ENCODE measurements around the gene GZMA. TPM values are rescaled to one million over a fixed set of nuclear protein-coding genes. Genes with fewer than 3 reads are reported as not detected.
"Not testable (repeated sequence)": the region's sequence is repeated elsewhere in the genome, so short reads cannot be mapped to it uniquely, and the experiment has no call there.

The GZMA gene
- 10 to 100 TPM in 1 of 2 donors, 1 to 10 TPM in 1; 3.9 to 17.6 TPM for total RNA-seq
- long read RNA-seq, partial matches to known transcripts: 0 of 2 reads
- long read RNA-seq, other reads (novel, unspliced or antisense): 0 of 2 reads

GRCh38 chr5:55102348-55102747 is at the start of gene GZMA:
Gene GZMA, plus strand, starts transcription at chr5:55102646. Its CDS starts 37 bp downstream, at chr5:55102683.
- DNase-seq (peak in 1 of 2 donors; percentile 9), ATAC-seq (no peak)
- intact Hi-C loops (cut with DNase I, micrococcal nuclease): no loop called here

GRCh38 chr5:55055183-55055582 is 47.3 kb upstream of the GZMA start:
- no peak for ATAC-seq
- intact Hi-C loops (cut with DNase I, micrococcal nuclease): no loop called here
- DNase-seq: no peak

GRCh38 chr5:55062039-55062779 is 40.2 kb upstream of the GZMA start:
- DNase-seq: peak; percentile 9 to 27
- intact Hi-C loops (cut with DNase I, micrococcal nuclease): no loop called here
- ATAC-seq: no peak

GRCh38 chr5:55063220-55063863 is 39.1 kb upstream of the GZMA start:
- no peak for DNase-seq
- no peak for ATAC-seq
- intact Hi-C loops (cut with DNase I, micrococcal nuclease): no loop called here

- intact Hi-C loops (cut with DNase I, micrococcal nuclease): no loop called here
- ATAC-seq (no peak), DNase-seq (no peak)
These were observed 38.5 kb upstream of the GZMA start for GRCh38 chr5:55063899-55064298.

- ATAC-seq (no peak), DNase-seq (no peak)
- intact Hi-C loops (cut with DNase I, micrococcal nuclease): no loop called here
These were observed 37.9 kb upstream of the GZMA start for GRCh38 chr5:55064523-55064922.

- ATAC-seq: no peak
- no peak for DNase-seq
- intact Hi-C loops (cut with DNase I, micrococcal nuclease): no loop called here
These were observed 36.2 kb upstream of the GZMA start for GRCh38 chr5:55066277-55066676.

GRCh38 chr5:55070968-55071367 is 31.5 kb upstream of the GZMA start:
- intact Hi-C loops (cut with DNase I, micrococcal nuclease): no loop called here
- ATAC-seq (no peak), DNase-seq (no peak)

- intact Hi-C loops (cut with DNase I, micrococcal nuclease): no loop called here
- ATAC-seq: no peak
- no peak for DNase-seq
These were observed 31.0 kb upstream of the GZMA start for GRCh38 chr5:55071413-55071812.

- intact Hi-C loops (cut with DNase I, micrococcal nuclease): no loop called here
- no peak for DNase-seq
These were observed 29.8 kb upstream of the GZMA start for GRCh38 chr5:55072666-55073065.

GRCh38 chr5:55073211-55073610 is 29.2 kb upstream of the GZMA start:
- DNase-seq (no peak), ATAC-seq (no peak)
- intact Hi-C loops (cut with DNase I, micrococcal nuclease): no loop called here

More at GRCh38 chr5:55072666-55073065, 29.8 kb upstream of the GZMA start:
- ATAC-seq: no peak

GRCh38 chr5:55081541-55081940 is 20.9 kb upstream of the GZMA start:
- DNase-seq (no peak), ATAC-seq (no peak)
- intact Hi-C loops (cut with DNase I, micrococcal nuclease): no loop called here

- intact Hi-C loops (cut with DNase I, micrococcal nuclease); DNase-seq; ATAC-seq: not testable (repeated sequence)
These were observed 13.1 kb upstream of the GZMA start for GRCh38 chr5:55089301-55089700.

GRCh38 chr5:55091011-55091410 is 11.4 kb upstream of the GZMA start:
- DNase-seq; ATAC-seq; intact Hi-C loops (cut with DNase I, micrococcal nuclease): not testable (repeated sequence)

- ATAC-seq (no peak), DNase-seq (no peak)
These were observed 6.3 kb upstream of the GZMA start for GRCh38 chr5:55096182-55096581.

GRCh38 chr5:55096861-55097260 is 5.6 kb upstream of the GZMA start:
- no peak for DNase-seq
- ATAC-seq: no peak
- intact Hi-C loops (cut with DNase I, micrococcal nuclease): no loop called here

More at GRCh38 chr5:55096182-55096581, 6.3 kb upstream of the GZMA start:
- intact Hi-C loops (cut with DNase I, micrococcal nuclease): no loop called here

GRCh38 chr5:55101148-55101547 is 1.3 kb upstream of the GZMA start:
- intact Hi-C loops (cut with DNase I, micrococcal nuclease); ATAC-seq: not testable (repeated sequence)

GRCh38 chr5:55101556-55102276 is 730 bp upstream of the GZMA start:
- ATAC-seq: no peak
- intact Hi-C loops (cut with DNase I, micrococcal nuclease): no loop called here

More at GRCh38 chr5:55101148-55101547, 1.3 kb upstream of the GZMA start:
- DNase-seq: not testable (repeated sequence)

GRCh38 chr5:55104036-55104772 is 1.8 kb downstream of the GZMA start:
- ATAC-seq (no peak), DNase-seq (no peak)
- intact Hi-C loops (cut with DNase I, micrococcal nuclease): no loop called here

More at GRCh38 chr5:55101556-55102276, 730 bp upstream of the GZMA start:
- no peak for DNase-seq

Measured in left colon (tissue), 2 donors.